8988T (cell line): ENCODE data around the gene MYO3A.
"Not testable (repeated sequence)": the region's sequence is repeated elsewhere in the genome, so short reads cannot be mapped to it uniquely, and the experiment has no call there.

ENCODE experiments used
- DNase-seq: peaks from one replicate; pipeline ENCODE4 v3.0.0; 2011

Gene MYO3A

DNA sequence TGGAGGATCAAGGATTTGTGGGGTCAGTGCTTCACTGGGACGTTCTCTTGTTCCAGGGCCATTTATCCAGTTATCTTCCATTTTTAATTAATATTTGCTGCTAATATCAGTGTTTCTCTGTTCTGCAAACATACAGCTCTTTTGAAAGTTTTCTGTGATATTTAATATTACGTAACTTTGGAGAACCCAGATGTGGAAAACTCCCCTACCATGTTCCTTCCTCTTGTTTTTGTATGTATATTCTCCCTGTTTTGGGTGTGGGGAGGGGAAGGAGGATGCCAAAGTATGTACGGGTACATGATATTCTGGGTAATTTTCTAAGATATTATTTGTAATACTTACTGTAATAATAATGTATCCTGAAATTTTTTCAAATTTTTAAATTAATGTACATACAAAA, 55.9 kb downstream of the MYO3A start:
- DNase-seq = no peak

DNA sequence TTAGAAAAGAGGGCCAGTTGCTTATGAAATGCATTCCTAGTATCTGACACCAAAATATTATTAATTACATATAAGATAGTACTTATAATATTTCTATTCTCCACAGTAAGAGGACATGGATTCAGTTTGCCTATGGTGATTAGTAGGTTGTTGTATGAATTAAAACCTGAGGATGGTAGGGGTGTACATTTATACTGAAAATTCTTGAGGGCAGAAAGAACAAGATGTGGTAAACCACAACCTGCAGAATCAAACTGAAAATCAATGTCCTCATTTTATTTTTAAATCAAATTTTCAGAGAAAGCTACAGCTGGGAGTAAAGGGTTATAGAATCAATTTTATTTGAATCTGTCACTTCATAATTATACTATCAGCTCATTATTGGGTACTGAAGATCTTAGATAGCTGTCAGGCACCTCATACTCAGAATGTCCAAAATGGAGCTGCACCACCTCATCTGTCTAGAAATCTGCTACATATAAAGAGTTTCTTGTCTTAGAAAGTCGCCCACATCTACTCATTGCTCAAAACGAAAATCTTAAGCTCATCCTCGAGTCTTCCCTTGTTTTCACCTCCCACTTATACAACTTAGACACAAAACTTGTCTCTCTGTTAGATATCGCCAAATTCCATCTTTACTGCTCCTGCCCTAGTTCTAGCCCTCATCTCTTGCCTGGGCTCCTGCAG, 65.4 kb downstream of the MYO3A start:
- DNase-seq = no peak

DNA sequence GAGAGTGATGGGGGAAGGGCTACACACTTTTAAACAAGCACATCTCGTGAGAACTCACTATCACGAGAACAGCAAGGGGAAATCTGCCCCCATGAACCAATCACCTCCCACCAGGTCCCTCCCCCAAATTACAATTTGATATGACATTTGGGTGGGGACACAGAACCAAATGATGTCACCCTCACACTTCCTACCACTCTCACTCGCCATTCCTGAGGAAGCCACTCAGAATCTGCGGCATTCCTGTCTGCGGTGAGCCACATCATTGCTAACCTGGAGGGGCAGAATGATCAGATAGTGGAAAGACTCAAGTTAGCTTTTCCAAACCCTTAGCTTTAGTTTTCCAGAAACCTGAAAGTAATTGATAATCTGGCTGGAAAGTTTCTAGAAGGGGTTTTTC, 66.9 kb downstream of the MYO3A start:
- DNase-seq = no peak

DNA sequence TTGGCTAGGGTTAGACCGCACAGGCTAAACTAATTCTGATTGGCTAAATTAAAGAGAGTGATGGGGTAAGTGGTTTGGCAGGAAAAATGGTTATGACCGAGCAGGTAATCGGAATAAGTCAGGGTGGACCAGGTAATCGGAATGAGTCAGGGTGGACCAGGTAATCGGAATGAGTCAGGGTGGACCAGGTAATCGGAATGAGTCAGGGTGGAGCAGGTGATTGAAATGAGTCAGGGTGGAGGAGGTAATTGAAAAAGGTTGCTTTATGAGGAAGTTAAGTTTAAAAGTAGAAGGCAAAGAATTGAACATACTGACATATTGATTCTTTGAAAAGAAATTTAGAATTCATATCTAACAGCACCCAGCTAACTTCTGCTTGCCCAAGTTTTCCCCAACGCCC, 68.4 kb downstream of the MYO3A start:
- not testable (repeated sequence) for DNase-seq

DNA sequence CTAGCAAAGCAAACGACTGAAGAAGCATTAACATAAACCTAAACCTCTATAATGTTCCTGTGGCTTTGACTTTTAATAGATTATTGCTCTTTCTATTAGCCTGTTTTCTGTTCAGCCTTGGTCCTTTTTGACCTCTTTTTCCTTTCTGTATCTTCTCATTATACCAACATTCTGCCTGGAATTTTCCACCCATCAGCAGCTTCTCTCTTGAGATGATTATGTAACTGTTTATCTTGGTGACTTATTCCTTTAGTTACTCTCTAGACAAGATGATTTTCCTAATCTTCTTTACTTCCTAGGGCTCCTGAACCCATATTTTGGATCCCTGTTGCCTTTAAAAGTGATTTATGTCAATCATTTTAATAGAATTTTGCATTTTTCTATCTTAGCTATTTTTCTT, 81.1 kb downstream of the MYO3A start:
- DNase-seq = no peak

DNA sequence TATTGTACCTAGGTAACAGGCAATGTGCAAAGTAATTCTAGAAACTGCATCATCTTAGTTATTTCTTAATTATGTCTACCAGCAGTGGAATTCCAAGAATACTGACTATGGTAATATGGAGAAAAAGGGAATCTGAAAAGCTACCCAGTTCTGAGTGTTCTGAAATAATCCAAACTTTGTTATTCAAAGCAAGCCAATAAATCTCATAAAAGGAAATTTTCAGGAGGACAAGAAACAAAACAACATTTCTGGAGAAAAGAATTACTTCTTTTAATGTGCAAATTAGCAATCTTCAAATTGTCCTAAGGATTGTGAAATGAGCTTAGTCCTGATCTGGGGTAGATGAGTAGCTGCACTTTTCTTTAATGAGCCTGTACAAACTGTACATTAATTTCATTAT, 88.8 kb downstream of the MYO3A start:
- no peak for DNase-seq

DNA sequence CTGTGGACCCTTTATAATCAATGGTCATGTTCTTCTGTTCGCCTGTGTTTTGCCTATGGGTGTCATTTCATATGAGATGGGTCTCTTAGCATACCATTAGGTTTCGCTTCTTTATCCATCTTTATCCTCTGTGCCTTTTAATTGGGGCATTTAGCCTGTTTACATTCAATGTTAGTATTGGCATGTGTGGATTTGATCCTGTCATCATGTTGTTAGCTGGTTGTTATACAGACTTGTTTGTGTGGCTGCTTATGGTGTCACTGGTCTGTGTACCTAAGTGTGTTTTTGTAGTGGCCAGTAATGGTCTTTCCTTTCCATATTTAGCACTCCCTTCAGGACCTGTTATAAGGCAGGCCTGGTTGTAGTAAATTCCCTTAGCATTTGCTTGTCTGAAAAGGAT, 90.3 kb downstream of the MYO3A start:
- no peak for DNase-seq

DNA sequence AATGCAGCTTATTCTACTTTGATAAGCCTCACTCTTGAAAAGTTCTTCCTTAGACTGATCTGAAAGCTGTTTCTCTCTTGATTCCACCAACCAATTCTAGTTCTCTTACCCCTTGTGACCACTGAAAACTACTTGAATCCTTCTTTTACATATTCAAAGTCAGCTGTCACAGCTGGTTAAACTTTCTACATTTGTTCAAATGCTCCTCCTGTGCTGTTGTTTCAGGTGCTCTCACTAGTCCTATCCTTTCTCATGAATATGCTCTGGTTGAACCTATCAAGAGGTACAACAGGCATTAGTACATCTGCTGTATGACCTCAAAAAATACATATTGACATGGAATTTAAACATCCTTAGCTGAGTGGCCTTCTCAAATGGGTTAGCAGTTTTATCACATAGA, 91.5 kb downstream of the MYO3A start:
- DNase-seq = no peak

DNA sequence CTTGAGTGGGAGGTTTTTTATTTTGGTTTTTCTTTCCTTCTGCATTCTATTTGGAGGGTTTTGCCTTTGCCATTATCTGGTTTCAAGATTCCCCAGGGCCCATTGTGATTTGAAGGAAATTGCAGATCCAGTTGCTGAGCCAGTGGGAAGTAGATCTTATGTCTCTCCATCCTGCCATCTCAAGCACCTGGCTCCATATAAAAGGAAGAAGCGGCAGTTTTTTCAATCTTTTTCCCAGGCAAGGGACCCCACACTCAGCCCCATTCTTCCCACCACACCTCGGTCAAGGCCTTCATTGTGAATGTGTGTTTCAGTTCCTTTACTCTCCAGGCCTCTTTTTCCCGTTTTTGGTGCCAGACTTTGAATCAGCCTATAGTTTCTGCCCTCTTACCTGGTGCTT, 95.8 kb downstream of the MYO3A start:
- no peak for DNase-seq

DNA sequence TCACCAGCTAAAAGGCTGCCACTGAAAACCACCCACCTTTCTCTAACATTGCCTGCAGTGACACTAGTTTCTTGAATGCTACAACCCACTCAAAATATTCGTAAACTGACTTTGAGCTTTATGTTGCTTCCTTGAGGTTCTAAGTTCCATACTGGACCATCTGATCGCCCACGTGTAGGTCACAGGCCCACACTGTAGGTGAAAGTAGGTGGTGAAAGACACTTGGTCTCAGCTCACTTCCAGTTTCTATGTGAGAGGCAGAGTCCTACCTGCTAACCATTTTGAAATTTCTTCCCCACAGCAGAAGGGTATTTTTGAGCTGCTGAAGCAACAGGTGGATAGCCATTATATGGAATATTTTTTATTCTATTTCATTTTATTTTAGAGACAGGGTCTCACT, 97.3 kb downstream of the MYO3A start:
- DNase-seq = no peak

DNA sequence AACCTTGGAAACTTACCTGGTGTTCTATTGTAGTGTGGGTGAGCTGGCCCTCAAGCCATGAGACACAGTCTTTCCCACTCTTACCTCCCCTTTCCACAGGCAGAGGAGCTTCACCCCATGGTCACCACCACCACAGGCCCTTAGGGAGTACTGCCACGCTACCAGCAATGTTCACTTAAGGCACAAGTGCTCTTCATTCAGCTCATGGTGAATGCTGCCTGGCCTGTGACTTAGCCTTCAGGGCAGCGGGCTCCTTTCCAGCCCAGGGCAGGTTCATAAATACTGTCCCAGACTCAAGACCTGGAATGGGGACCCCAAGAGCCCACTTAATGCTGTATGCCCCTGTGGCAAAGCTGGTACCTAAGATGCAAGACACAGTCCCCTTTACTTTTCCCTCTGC, 109.4 kb downstream of the MYO3A start:
- DNase-seq = no peak

DNA sequence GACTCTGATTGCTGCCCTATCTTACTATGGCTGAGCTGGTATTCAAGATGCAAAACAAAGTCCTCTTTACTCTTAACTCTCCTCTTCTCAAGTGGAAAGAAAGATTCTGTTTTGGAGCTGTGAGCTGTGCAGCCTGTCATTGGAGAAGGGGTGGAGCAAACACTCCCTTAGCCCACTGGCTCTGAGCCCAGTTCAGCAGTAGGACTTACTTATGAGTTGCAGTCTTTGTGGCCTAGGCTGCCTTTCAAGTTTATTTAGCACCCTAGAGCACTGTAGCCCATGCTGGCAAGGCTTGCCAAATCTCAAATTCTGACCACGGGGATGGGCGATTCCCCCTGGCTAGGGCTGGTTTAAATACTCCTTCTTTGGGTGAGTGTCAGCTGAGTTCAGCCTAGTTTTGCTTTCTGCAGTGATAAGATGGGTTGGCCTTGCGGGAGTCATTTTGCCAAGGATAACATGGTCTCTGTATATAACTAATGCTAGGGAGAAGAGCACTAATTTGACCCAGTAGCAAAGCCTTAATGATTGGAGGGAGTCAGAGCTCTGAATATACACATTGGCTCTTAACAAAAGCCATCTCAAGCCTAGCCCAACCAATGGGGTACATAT, 110.2 kb downstream of the MYO3A start:
- DNase-seq = no peak

DNA sequence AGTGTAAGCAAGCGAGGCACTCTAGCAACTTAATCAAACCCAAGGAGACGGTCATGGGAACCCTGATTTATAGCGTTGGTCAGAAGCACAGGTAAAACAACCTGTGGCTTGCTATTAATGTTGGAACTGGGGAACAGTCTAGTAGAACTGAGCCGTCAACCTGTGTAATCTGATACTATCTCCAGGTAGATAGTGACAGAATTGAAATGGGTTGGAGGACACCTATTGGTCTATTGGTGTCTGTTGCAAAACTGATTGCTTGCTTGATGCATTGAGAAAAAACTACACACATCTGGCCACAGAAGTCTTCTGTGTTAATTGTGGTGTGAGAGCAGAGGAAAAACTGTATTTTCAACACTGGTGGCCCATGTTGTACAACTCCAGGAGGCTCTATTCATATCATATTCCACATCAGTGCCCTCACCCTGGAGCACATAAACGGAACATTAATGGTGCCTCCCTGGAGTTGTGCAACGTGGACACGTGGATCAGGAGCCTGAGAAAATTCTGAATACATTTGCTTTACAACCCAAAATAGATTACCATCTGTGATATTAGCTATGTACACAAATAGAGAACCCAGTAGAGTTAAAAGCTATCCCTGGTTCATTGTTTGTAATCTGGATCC, 112.2 kb downstream of the MYO3A start:
- DNase-seq = no peak

DNA sequence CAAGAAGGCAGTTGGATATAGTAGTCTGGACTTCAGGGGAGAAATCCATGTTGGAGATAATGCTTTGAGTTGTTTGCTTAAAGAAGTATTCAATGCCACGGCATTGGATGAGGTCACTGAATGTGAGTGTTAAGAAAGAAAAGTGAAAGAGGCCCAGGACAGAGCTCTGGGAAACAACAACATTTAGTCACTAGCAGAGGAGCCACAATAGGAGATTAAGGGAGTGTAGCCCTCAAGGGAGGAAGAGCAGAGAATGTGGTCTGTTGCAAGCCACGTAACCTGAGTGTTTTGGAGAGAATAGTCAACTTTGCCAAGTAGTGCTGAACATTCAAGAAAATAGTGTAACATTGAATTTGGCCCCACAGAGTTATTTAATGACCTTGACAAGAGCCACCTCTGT, 114.7 kb downstream of the MYO3A start:
- no peak for DNase-seq

DNA sequence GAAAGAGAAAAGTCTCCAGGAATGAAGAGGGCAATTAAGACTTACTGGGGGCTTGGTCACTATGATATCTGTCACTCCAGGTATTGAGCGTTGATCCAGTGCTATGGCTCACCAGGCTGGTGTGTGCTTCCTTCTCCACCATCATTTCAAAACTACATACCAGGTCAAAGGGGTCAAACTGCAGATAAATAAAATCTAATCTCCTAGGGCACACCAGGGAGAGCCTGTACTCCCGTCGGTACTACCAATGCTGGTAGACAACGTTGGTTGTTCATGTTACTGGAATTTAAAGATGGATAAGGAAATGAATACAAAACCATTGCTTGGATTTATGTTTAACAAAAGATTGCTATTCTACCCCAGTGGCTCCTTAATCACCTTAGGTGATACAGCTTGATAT, 118.3 kb downstream of the MYO3A start:
- DNase-seq = no peak

DNA sequence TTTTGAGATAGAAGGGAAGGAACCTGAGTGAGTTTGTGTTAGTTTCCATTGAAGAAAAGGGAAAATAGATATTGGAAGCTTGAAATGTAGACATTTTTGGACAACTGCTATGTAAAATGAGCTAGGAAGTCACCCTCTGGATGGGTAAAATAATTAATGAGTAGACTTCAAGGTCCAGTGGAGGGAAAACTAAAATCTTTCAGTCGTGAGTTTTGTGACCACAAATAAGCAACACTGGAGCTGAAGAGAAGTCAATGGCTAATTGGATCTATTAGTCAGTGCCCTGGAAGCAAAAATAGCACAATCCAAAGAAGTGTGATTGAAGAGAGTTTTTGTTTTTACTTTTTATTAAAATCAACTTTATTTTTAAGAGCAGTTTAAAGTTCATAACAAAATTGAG, 123.4 kb downstream of the MYO3A start:
- no peak for DNase-seq

DNA sequence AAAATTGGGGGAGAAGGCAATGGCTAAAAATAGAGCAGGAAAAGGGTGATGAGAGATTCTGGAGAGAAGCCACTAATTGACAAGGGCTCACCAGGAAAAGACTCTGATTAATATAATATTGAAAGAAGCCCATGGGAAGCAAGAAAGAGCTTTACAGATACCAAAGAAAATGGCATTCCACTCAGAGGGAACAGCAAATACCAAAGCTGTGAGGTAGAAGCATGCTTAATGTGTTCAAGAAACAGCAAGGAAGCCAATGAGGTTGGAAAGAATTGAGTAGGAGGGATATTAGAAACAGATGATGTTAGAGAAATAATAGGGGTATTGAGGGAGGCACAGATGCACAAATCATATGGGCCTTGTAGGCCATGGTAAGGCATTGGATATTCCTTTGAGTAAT, 130.1 kb downstream of the MYO3A start:
- no peak for DNase-seq

DNA sequence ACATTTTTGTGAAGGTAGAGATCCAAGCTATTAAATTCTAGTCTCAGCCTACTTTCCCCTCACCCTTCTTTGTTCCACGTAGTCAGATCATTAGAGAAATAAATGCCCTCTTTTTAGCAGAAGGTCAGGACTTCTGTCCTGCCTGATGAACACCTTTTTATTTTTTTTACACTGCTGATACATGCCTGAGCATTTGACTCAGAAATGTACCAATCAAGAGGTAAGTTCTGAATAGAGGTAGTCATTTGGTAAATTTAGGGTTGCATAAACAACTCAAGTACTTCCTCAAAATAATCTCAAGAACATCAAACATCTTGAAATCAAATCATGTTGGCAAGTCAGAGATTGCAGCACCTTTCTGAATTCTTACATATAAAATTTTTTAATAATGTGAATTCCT, 133.7 kb downstream of the MYO3A start:
- no peak for DNase-seq

DNA sequence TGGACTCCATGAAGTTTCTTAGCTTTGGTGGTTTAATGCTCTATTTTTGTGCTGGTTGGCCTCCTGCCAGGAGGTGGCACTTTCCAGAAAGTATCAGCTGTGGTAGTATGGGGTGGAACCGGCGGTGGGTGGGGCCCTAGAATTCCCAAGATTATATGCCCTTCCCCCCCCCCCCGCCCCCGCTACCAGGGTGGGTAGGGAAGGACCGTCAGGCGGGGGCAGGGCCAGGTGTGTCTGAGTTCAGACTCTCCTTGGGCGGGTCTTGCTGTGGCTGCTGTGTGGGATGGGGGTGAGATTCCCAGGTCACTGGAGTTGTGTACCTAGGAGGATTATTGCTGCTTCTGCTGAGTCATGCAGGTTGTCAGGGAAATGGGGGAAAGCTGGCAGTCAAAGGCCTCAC, 146.9 kb downstream of the MYO3A start:
- not testable (repeated sequence) for DNase-seq

DNA sequence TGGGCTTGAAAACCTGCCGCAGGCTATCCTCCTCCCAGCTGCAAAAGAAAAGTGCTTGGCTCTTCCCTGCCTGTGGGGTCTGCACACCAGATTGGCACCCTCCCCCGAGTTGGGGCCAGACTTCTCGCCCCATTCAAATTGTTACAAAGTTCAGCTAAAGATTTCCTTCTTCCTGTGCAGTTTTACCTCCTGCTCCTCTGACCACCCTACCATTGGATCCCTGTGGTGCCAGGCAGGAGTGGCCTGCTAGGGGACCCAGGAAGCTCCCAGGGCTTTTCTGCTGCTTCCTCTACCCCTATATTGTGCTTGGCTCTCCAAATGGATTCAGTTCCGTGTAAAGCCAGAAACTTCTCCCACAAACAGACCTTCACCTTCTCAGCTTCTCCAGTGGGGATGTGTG, 147.4 kb downstream of the MYO3A start:
- no peak for DNase-seq

DNA sequence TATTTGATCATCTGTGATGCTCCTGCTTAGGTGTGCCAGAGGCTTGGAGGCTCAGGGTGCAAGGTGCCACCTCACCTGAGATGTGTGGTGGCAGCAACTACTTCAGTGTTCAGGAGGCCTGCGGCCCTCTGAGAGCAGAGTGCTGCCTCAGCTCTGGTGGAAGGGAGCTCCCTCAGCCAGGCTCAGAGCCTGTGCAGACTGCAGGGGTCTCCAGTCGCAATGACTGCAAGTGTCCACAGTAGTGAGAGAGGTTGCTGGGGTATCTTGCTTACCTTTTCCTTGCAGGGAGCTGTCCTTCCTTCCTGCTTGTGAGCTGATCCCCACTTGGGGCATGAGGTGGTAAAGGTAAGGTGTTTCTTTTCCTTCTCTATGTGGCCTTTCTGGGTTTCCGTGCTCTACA, 151.5 kb downstream of the MYO3A start:
- DNase-seq = no peak

DNA sequence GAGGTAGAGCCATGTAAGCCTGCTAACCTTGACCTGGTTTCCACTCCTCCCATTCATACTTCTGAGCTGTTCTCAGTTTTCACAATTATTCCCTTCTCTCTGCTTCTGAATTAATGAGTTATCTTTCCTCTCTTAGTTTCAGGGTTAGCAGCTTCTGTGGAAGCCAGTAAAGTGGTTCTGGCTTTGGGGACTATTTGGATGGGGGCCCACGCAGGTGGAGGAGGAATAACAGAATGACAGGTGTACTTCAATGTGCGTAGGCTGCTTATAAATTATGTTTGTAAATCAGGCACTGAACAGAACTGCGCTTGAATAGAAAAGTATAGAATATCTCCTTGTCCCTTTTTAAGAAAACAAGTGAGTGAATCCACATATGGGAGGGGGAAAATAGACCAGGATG, 153.6 kb downstream of the MYO3A start:
- no peak for DNase-seq

DNA sequence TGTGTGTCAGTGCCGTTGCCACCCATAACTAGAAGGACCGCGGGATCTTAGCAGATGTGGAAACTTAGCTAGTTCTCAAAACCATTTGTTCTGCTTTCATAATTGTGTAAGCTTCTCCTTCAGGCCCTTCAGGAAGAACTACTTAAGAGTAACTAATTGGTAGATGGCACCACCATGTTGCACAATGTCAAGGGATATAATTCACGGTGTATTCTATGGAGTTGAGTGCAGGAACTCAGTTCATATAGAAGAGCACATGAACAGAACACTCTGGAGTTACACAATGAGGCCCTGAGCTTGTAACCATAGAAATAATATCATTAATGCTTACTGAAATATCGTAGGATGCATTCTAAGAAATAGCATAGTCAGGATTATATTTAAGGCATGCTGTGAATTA, 156.0 kb downstream of the MYO3A start:
- no peak for DNase-seq

DNA sequence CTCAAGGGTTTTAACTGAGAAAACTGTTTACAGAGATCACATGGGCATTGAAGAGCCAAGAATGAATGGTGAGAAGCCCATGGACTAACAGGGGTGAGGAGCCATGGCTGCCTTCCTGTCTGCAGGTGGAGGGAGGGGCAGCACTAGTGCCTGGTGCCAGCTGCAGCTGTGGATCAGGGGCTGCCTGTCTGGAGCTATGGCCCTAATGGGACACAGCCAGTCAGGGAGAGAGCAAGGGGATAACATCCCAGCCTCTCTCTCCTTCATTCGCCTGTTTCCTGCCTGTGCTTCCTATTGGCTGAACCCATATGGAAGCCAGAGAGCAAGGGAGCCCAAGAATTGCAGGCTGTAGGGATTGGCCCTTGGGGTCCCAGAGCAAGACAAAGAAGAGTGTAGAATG, 156.7 kb downstream of the MYO3A start:
- DNase-seq = no peak

DNA sequence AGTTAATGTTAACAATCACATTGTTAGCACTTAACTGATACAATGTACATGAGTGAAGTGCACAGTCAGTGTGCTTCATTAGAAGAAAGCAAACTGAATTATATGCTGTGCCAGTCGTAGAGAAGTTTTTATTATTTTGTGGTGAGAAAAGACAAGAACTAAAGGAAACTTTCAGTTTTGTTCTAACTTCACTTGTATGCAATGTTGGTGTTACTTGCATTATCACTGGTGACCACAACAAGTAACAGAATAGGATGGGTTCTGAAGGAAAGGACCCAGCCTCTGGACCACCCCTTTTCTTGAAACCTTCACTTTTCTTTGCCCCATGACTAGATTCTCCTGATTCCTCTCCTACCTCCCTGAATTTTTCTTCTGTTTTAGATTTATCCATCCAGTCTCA, 159.2 kb downstream of the MYO3A start:
- no peak for DNase-seq
